NOMO-1 (cell line): ENCODE data around the gene DMRT3.

Source experiments
- DNase-seq, 2 experiments: peaks; one replicate each; lab custom pipeline; 2025; ENCODE audit not compliant: unreplicated experiment in 2 of 2; lab: John Stamatoyannopoulos, UW

Gene DMRT3

GRCh38 chr9:970151-970996 lies 6.1 kb upstream of the DMRT3 start:
- DNase-seq, result no peak

- DNase-seq, result no peak
Observed at GRCh38 chr9:971901-972500, 4.5 kb upstream of the DMRT3 start.

- DNase-seq, result no peak
Observed at GRCh38 chr9:972501-973294, 3.8 kb upstream of the DMRT3 start.

- no peak for DNase-seq
Observed at GRCh38 chr9:973295-973834, 3.1 kb upstream of the DMRT3 start.

GRCh38 chr9:974031-974995 lies 2.1 kb upstream of the DMRT3 start:
- peak in 1 of 2 experiments; percentile 24 for DNase-seq

GRCh38 chr9:974996-975739 lies 1.3 kb upstream of the DMRT3 start:
- DNase-seq, result no peak

- DNase-seq, result no peak
Observed at GRCh38 chr9:975740-976257, 656 bp upstream of the DMRT3 start.

GRCh38 chr9:976943-977837 lies 735 bp downstream of the DMRT3 start:
- peak in 1 of 2 experiments; percentile 47 for DNase-seq

GRCh38 chr9:977838-978830 lies 1.7 kb downstream of the DMRT3 start:
- no peak for DNase-seq

GRCh38 chr9:979983-980382 lies 3.5 kb downstream of the DMRT3 start:
- DNase-seq, result no peak

- DNase-seq, result no peak
Observed at GRCh38 chr9:980640-981039, 4.2 kb downstream of the DMRT3 start.

- no peak for DNase-seq
Observed at GRCh38 chr9:981491-981898, 5.0 kb downstream of the DMRT3 start.

- peak in 1 of 2 experiments; percentile 22 for DNase-seq
Observed at GRCh38 chr9:982394-983230, 6.2 kb downstream of the DMRT3 start.

- peak in 1 of 2 experiments; percentile 28 for DNase-seq
Observed at GRCh38 chr9:994005-994404, 17.6 kb downstream of the DMRT3 start.

GRCh38 chr9:995192-995591 lies 18.7 kb downstream of the DMRT3 start:
- no peak for DNase-seq

- DNase-seq, result no peak
Observed at GRCh38 chr9:995781-996180, 19.3 kb downstream of the DMRT3 start.
